Forelimb muscle (tissue), 1 donor: ENCODE data around the gene DEFB124. TPM values are rescaled to one million over a fixed set of nuclear protein-coding genes. Genes with fewer than 3 reads are reported as not detected.
"Not testable (repeated sequence)": the region's sequence is repeated elsewhere in the genome, so short reads cannot be mapped to it uniquely, and the experiment has no call there.

ENCODE experiments used
- DNase-seq: peaks from one replicate; pipeline ENCODE4 v3.0.0-alpha.2; 2013; ENCODE audit warnings: low read depth
- polyA plus RNA-seq: library from polyadenylated mRNA; unstranded; fragments of 120-200 nt; gene quantifications from one replicate; pipeline ENCODE4 v1.2.1, GENCODE V29; 2013; ENCODE audit not compliant: insufficient read length

The DEFB124 gene
- polyA plus RNA-seq, 1 donor: 1.3 TPM

GRCh38 chr20:31426891-31427551, 47.9 kb downstream of the DEFB124 start:
- not testable (repeated sequence) for DNase-seq

- no peak for DNase-seq
These were observed 49.1 kb downstream of the DEFB124 start for GRCh38 chr20:31425797-31426196.

DNA sequence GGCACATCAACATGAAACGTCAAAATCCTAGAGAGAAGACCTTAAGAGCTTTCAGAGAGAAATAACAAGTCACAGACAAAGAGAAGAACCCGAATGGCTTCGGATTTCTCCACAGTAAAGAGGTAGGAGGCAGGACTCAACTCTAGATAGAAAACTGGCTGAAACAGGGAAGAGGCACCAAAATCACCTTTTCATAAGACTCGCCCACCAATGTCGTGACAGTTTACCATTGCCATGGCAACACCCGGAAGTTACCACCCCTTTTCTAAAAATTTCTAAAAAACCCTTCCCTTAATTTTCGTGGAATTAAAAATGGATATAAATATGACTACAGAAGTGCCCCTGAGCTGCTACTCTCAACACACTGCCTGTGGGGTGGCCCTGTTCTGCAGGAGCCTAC, 56.6 kb downstream of the DEFB124 start:
- no peak for DNase-seq

- no peak for DNase-seq
These were observed 59.3 kb downstream of the DEFB124 start for GRCh38 chr20:31415653-31416052.

Other genes starting within 250 kb of the DEFB124 start
- gene DEFB115, start 217.5 kb downstream of the DEFB124 start, polyA plus RNA-seq: not detected
- not detected for gene DEFB116, start 166.5 kb downstream of the DEFB124 start, polyA plus RNA-seq
- not detected for gene DEFB118, start 106.5 kb downstream of the DEFB124 start, polyA plus RNA-seq
- gene DEFB119, start 84.5 kb downstream of the DEFB124 start, polyA plus RNA-seq: not detected
- not detected for gene DEFB121, start 68.9 kb downstream of the DEFB124 start, polyA plus RNA-seq
- not detected for gene DEFB123, start 34.5 kb downstream of the DEFB124 start, polyA plus RNA-seq
- gene REM1, start 161 bp upstream of the DEFB124 start, polyA plus RNA-seq: 5.8 TPM
- 73.3 TPM for gene HM13, start 39.3 kb upstream of the DEFB124 start, polyA plus RNA-seq
- 16.6 TPM for gene ID1, start 130.2 kb upstream of the DEFB124 start, polyA plus RNA-seq
- 7.0 TPM for gene COX4I2, start 162.8 kb upstream of the DEFB124 start, polyA plus RNA-seq
- gene BCL2L1, start 247.7 kb upstream of the DEFB124 start, polyA plus RNA-seq: 29.8 TPM